ENCODE results near the gene CDKN2A. TPM values are rescaled to one million over a fixed set of nuclear protein-coding genes. Genes with fewer than 3 reads are reported as not detected.
A peak's percentile ranks its signal among the peaks of the same experiment; 100 is the strongest.

The CDKN2A gene
- total RNA-seq, 1 donor from 2014 or later, result not detected

DNA sequence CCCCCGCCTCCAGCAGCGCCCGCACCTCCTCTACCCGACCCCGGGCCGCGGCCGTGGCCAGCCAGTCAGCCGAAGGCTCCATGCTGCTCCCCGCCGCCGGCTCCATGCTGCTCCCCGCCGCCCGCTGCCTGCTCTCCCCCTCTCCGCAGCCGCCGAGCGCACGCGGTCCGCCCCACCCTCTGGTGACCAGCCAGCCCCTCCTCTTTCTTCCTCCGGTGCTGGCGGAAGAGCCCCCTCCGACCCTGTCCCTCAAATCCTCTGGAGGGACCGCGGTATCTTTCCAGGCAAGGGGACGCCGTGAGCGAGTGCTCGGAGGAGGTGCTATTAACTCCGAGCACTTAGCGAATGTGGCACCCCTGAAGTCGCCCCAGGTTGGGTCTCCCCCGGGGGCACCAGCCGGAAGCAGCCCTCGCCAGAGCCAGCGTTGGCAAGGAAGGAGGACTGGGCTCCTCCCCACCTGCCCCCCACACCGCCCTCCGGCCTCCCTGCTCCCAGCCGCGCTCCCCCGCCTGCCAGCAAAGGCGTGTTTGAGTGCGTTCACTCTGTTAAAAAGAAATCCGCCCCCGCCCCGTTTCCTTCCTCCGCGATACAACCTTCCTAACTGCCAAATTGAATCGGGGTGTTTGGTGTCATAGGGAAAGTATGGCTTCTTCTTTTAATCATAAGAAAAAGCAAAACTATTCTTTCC is 19.3 kb downstream of the CDKN2A start:
- TF ChIP-seq, protein P1, sequence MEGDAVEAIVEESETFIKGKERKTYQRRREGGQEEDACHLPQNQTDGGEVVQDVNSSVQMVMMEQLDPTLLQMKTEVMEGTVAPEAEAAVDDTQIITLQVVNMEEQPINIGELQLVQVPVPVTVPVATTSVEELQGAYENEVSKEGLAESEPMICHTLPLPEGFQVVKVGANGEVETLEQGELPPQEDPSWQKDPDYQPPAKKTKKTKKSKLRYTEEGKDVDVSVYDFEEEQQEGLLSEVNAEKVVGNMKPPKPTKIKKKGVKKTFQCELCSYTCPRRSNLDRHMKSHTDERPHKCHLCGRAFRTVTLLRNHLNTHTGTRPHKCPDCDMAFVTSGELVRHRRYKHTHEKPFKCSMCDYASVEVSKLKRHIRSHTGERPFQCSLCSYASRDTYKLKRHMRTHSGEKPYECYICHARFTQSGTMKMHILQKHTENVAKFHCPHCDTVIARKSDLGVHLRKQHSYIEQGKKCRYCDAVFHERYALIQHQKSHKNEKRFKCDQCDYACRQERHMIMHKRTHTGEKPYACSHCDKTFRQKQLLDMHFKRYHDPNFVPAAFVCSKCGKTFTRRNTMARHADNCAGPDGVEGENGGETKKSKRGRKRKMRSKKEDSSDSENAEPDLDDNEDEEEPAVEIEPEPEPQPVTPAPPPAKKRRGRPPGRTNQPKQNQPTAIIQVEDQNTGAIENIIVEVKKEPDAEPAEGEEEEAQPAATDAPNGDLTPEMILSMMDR (IDR thresholded peaks at IDR 0.05; ENCODE audit: unreplicated experiment), result no peak
- Mint-ChIP-seq H3K27me3 (ENCODE audit: unreplicated experiment) (peaks cover 27% of the 10 kb centered on the region), H3K4me1 (ENCODE audit: unreplicated experiment) (peaks cover 18% of the 10 kb centered on the region), H3K36me3 (ENCODE audit: low read depth, unreplicated experiment) (no peaks in the 10 kb centered on the region), H3K9me3 (ENCODE audit: unreplicated experiment) (no peaks in the 10 kb centered on the region), H3K4me3 (ENCODE audit: unreplicated experiment) (peak overlapping the region; percentile 88), H3K27ac (ENCODE audit: unreplicated experiment) (no peak overlapping the region)
- DNase-seq (ENCODE audit: low spot score), result peak; percentile 51

- TF ChIP-seq, protein P1 (IDR thresholded peaks at IDR 0.05; ENCODE audit: unreplicated experiment), result no peak
- peak; percentile 14 for DNase-seq (ENCODE audit: low spot score)
- H3K4me1 Mint-ChIP-seq (ENCODE audit: unreplicated experiment), result peaks cover 19% of the 10 kb centered on the region
- no peaks in the 10 kb centered on the region for H3K9me3 Mint-ChIP-seq (ENCODE audit: unreplicated experiment)
- peak overlapping the region; percentile 8 for H3K27ac Mint-ChIP-seq (ENCODE audit: unreplicated experiment)
- peak overlapping the region; percentile 88 for H3K4me3 Mint-ChIP-seq (ENCODE audit: unreplicated experiment)
- H3K27me3 Mint-ChIP-seq (ENCODE audit: unreplicated experiment), result peaks cover 28% of the 10 kb centered on the region
- no peaks in the 10 kb centered on the region for H3K36me3 Mint-ChIP-seq (ENCODE audit: low read depth, unreplicated experiment)
Observed at GRCh38 chr9:21974343-21974721, 19.9 kb downstream of the CDKN2A start.

GRCh38 chr9:21972361-21972760 is 21.8 kb downstream of the CDKN2A start:
- Mint-ChIP-seq H3K27me3 (ENCODE audit: unreplicated experiment) (peaks cover 32% of the 10 kb centered on the region), H3K9me3 (ENCODE audit: unreplicated experiment) (no peaks in the 10 kb centered on the region), H3K4me1 (ENCODE audit: unreplicated experiment) (peaks cover 25% of the 10 kb centered on the region), H3K27ac (ENCODE audit: unreplicated experiment) (no peak overlapping the region), H3K36me3 (ENCODE audit: low read depth, unreplicated experiment) (no peaks in the 10 kb centered on the region), H3K4me3 (ENCODE audit: unreplicated experiment) (no peak overlapping the region)
- TF ChIP-seq, protein P1 (IDR thresholded peaks at IDR 0.05; ENCODE audit: unreplicated experiment), result no peak
- DNase-seq (ENCODE audit: low spot score), result no peak

- H3K4me1 Mint-ChIP-seq (ENCODE audit: unreplicated experiment), result peaks cover 25% of the 10 kb centered on the region
- no peaks in the 10 kb centered on the region for H3K36me3 Mint-ChIP-seq (ENCODE audit: low read depth, unreplicated experiment)
- TF ChIP-seq, protein P1 (IDR thresholded peaks at IDR 0.05; ENCODE audit: unreplicated experiment), result no peak
- peaks cover 40% of the 10 kb centered on the region for H3K27me3 Mint-ChIP-seq (ENCODE audit: unreplicated experiment)
- DNase-seq (ENCODE audit: low spot score), result peak; percentile 19
- H3K27ac Mint-ChIP-seq (ENCODE audit: unreplicated experiment), result no peak overlapping the region
- peak overlapping the region; percentile 54 for H3K4me3 Mint-ChIP-seq (ENCODE audit: unreplicated experiment)
- H3K9me3 Mint-ChIP-seq (ENCODE audit: unreplicated experiment), result no peaks in the 10 kb centered on the region
Observed at GRCh38 chr9:21970800-21971640, 23.2 kb downstream of the CDKN2A start.

Measured in endothelial cell (in vitro differentiated cells).